HG02840 (cell line): Measurements from ENCODE around the gene THOP1.

Source experiments
- ATAC-seq: cut with Tn5 transposase; IDR thresholded peaks from one replicate; pipeline ENCODE4 v1.9.1; 2021; ENCODE audit warnings: mild to moderate bottlenecking, moderate library complexity, moderate number of reproducible peaks; ENCODE audit not compliant: unreplicated experiment, low FRiP score

The THOP1 gene

GRCh38 chr19:2761876-2762782 lies 23.2 kb upstream of the THOP1 start:
- no peak for ATAC-seq

GRCh38 chr19:2762783-2763496 lies 22.4 kb upstream of the THOP1 start:
- no peak for ATAC-seq

- ATAC-seq, result no peak
These were observed 21.6 kb upstream of the THOP1 start for GRCh38 chr19:2763687-2764086.

GRCh38 chr19:2764945-2765344 lies 20.4 kb upstream of the THOP1 start:
- ATAC-seq, result no peak

- no peak for ATAC-seq
These were observed 19.9 kb upstream of the THOP1 start for GRCh38 chr19:2765376-2765775.

GRCh38 chr19:2766594-2767372 lies 18.5 kb upstream of the THOP1 start:
- no peak for ATAC-seq

- no peak for ATAC-seq
These were observed 17.6 kb upstream of the THOP1 start for GRCh38 chr19:2767688-2768087.

- ATAC-seq, result no peak
These were observed 16.8 kb upstream of the THOP1 start for GRCh38 chr19:2768365-2769132.

- no peak for ATAC-seq
These were observed 16.1 kb upstream of the THOP1 start for GRCh38 chr19:2769218-2769617.

GRCh38 chr19:2770055-2771013 lies 15.0 kb upstream of the THOP1 start:
- ATAC-seq, result no peak

GRCh38 chr19:2771786-2772674 lies 13.3 kb upstream of the THOP1 start:
- ATAC-seq, result no peak

GRCh38 chr19:2774083-2774679 lies 11.1 kb upstream of the THOP1 start:
- no peak for ATAC-seq

- ATAC-seq, result no peak
These were observed 10.2 kb upstream of the THOP1 start for GRCh38 chr19:2774953-2775555.

- no peak for ATAC-seq
These were observed 9.5 kb upstream of the THOP1 start for GRCh38 chr19:2775556-2776430.

- ATAC-seq, result no peak
These were observed 7.2 kb upstream of the THOP1 start for GRCh38 chr19:2777952-2778683.
